Endothelial cell (in vitro differentiated cells): ENCODE results near the gene NUDT16L1. TPM values are rescaled to one million over a fixed set of nuclear protein-coding genes. Genes with fewer than 3 reads are reported as not detected.
A peak's percentile ranks its signal among the peaks of the same experiment; 100 is the strongest.

ENCODE experiments used
- DNase-seq: peaks from one replicate; pipeline ENCODE4 v3.0.0; 2021; ENCODE audit warnings: low spot score
- H3K27ac Mint-ChIP-seq: one replicate; pipeline ENCODE4 v1.8.0; 2021; ENCODE audit warnings: mixed read lengths, inconsistent platforms; ENCODE audit not compliant: unreplicated experiment
- H3K27me3 Mint-ChIP-seq: one replicate; pipeline ENCODE4 v1.8.0; 2021; ENCODE audit warnings: mild to moderate bottlenecking, moderate library complexity, mixed read lengths, inconsistent platforms; ENCODE audit not compliant: unreplicated experiment
- H3K36me3 Mint-ChIP-seq: one replicate; pipeline ENCODE4 v1.8.0; 2021; ENCODE audit warnings: mild to moderate bottlenecking, low read depth, mixed read lengths, inconsistent platforms; ENCODE audit not compliant: unreplicated experiment
- H3K4me1 Mint-ChIP-seq: one replicate; pipeline ENCODE4 v1.8.0; 2021; ENCODE audit warnings: mild to moderate bottlenecking, mixed read lengths, inconsistent platforms; ENCODE audit not compliant: unreplicated experiment
- H3K4me3 Mint-ChIP-seq: one replicate; pipeline ENCODE4 v1.8.0; 2021; ENCODE audit warnings: mild to moderate bottlenecking, mixed read lengths, inconsistent platforms; ENCODE audit not compliant: unreplicated experiment
- H3K9me3 Mint-ChIP-seq: one replicate; pipeline ENCODE4 v1.8.0; 2021; ENCODE audit warnings: mixed read lengths, inconsistent platforms; ENCODE audit not compliant: unreplicated experiment
- total RNA-seq: library from RNA; stranded (reverse); fragmentation: NEBNext Ultra II Directional; extraction: Animal tissue kit (Norgen Biotek cat#: 25700); gene quantifications from one replicate; pipeline ENCODE4 v1.2.1, GENCODE V29; 2021; ENCODE audit not compliant: unreplicated experiment
- TF ChIP-seq, protein P1 (sequence below): fragments of 200-600 bp; sonication (generic); IDR thresholded peaks from one replicate; pipeline ENCODE4 v1.5.0; 2021; ENCODE audit warnings: antibody characterized with exemption; ENCODE audit not compliant: unreplicated experiment

The NUDT16L1 gene
- total RNA-seq, 1 donor from 2014 or later: 43.1 TPM

DNA sequence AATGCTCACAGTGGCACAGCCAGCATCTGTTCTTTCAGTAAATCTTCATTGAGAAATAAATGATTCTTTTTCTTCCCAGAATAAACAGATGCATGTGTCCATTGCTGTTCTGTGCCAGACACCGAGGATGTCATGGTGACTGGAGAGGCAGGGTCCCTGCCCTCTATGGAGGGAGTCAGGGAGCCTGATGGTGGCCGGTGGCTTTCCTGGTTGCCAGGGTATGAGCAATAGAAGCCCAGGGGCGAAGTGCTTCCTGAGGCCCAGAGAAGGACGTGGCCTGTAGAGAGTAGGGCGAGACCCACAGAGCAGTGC is 29.9 kb upstream of the NUDT16L1 start:
- DNase-seq: no peak
- Mint-ChIP-seq H3K4me1 (peaks cover 9% of the 10 kb centered on the region), H3K9me3 (no peaks in the 10 kb centered on the region), H3K27ac (no peak overlapping the region), H3K27me3 (peaks cover 5% of the 10 kb centered on the region), H3K4me3 (no peak overlapping the region), H3K36me3 (peaks cover 31% of the 10 kb centered on the region)
- TF ChIP-seq, protein P1, sequence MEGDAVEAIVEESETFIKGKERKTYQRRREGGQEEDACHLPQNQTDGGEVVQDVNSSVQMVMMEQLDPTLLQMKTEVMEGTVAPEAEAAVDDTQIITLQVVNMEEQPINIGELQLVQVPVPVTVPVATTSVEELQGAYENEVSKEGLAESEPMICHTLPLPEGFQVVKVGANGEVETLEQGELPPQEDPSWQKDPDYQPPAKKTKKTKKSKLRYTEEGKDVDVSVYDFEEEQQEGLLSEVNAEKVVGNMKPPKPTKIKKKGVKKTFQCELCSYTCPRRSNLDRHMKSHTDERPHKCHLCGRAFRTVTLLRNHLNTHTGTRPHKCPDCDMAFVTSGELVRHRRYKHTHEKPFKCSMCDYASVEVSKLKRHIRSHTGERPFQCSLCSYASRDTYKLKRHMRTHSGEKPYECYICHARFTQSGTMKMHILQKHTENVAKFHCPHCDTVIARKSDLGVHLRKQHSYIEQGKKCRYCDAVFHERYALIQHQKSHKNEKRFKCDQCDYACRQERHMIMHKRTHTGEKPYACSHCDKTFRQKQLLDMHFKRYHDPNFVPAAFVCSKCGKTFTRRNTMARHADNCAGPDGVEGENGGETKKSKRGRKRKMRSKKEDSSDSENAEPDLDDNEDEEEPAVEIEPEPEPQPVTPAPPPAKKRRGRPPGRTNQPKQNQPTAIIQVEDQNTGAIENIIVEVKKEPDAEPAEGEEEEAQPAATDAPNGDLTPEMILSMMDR: no peak

DNA sequence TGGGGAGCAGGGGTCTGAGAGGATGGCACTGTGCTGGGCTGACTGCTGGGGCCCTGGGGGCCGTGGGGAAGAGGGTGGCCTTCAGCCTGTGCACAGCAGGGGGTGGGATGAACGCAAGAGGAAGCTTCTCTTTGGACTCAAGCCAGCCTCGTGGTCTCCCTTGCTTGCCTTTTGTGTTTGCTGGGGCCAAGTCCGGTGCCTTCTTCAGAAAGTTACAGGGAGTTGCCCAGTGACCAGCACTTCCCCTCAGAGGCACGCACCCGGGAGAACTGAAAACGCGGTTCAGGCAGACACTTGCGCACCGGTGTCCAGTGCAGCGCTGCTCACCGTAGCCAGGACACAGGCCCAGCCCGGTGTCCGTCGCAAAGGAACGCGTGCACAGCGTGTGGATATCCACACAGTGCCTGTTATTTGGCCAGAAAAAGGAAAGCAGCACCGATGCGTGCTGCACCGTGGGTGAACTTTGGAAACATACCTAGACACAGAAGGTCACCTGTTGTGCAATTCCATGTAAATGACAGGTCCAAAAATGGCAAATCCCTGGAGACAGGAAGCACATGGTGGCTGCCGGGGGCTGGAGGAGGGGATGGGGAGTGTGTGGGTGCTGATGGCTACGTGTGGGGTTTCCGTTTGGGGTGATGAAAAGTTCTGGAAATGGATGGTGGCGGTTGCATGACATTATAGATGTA is 29.4 kb upstream of the NUDT16L1 start:
- Mint-ChIP-seq H3K27ac (no peak overlapping the region), H3K27me3 (peaks cover 5% of the 10 kb centered on the region), H3K36me3 (peaks cover 28% of the 10 kb centered on the region), H3K4me3 (peak overlapping the region; percentile 27), H3K9me3 (no peaks in the 10 kb centered on the region), H3K4me1 (peaks cover 9% of the 10 kb centered on the region)
- DNase-seq: no peak
- TF ChIP-seq, protein P1: no peak

DNA sequence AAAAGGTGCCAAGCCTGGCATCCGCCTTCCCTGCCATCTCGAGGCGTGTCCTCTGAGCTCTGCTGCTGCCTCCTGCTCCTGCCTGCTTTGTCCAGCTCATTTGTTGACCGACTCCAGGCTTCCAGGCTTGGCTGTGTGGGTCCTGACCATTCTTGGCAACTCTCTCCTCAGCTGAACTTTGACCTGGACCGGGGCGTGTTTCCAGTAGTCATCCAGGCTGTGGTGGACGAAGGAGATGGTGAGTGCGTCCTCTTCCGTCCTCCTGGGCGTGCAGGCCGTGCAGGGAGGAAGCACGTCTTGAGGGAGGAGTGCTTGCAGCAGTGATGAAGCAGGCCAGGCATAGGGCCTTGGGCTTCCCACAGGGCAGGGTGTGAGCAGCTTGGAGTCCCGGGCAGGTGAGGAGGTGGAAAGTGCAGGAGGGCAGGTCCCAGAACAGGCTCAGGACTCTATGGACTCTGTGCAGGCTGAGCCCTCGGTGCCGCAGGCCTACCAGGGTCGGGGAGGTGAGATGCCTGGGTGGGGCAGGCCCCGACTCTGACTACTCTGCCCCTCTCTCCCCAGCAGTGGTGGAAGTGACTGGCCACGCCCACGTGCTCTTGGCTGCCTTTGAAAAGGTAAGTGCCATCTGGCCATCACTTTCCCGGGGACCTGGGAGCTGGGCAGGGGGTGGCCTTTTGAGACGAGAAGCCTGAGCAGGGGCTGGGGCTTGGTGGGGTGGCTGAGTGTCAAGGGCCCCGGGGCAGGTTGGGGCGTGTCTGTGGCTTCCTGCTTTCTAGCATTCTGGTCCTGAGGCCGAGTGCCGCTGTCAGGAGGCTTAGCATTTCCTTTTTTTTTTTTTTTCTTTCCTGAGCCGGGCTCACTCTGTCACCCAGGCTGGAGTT is 28.6 kb upstream of the NUDT16L1 start:
- Mint-ChIP-seq H3K27me3 (peaks cover 5% of the 10 kb centered on the region), H3K9me3 (no peaks in the 10 kb centered on the region), H3K36me3 (peaks cover 29% of the 10 kb centered on the region), H3K4me3 (no peak overlapping the region), H3K4me1 (peaks cover 9% of the 10 kb centered on the region), H3K27ac (peak overlapping the region; percentile 39)
- DNase-seq: no peak
- TF ChIP-seq, protein P1: no peak

DNA sequence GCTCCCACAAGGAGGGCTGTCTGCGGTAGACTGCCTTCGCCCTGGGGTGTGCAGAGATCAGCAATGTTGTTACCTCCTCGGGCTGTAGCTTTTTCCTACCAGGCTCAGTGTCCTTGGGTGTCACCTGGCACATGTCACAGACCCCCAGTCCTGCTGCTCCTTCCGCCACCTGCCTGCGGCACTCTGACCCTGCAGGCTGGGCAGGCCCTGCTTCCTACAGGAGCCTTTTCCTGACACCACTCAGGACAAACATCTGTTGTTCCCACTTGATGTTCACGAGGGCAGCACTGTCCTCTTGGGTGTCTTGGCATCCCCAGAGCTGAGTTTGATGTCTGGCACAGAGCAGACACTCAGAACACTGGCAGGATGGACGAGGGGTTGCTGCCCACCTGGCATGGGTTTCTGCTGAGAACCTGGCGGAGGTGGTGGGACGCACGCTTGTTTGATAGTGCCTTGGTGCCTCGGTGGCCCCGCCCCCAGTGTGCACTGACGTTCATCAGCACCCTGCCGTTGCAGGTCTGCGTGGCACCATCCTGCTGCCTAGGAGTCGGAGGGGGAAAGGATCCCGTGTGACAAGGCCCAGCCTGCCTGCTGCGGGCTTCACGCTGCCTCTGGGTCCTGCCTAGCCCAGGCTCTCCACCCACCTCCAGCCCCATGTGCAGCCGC is 26.7 kb upstream of the NUDT16L1 start:
- Mint-ChIP-seq H3K27me3 (peaks cover 5% of the 10 kb centered on the region), H3K4me1 (peaks cover 9% of the 10 kb centered on the region), H3K9me3 (no peaks in the 10 kb centered on the region), H3K27ac (no peak overlapping the region), H3K4me3 (no peak overlapping the region), H3K36me3 (peaks cover 29% of the 10 kb centered on the region)
- no peak for DNase-seq
- TF ChIP-seq, protein P1: no peak
